ENCODE results near the gene DSG4.

Gene DSG4

GRCh38 chr18:31364190-31364589 is 12.4 kb upstream of the DSG4 start:
- no peak for DNase-seq (ENCODE audit: low spot score)
- no peak for TF ChIP-seq CTCF (IDR thresholded peaks at IDR 0.05; ENCODE audit: extremely low read depth, insufficient read depth, missing control alignments)
- in situ Hi-C loops (cut with MboI; ENCODE audit: low pct_unique_long_range_greater_than_20kb, low sequenced_read_pairs, unreplicated experiment), result no loop called here

- no peak for DNase-seq (ENCODE audit: low spot score)
- no peak for TF ChIP-seq CTCF (IDR thresholded peaks at IDR 0.05; ENCODE audit: extremely low read depth, insufficient read depth, missing control alignments)
- in situ Hi-C loops (cut with MboI; ENCODE audit: low pct_unique_long_range_greater_than_20kb, low sequenced_read_pairs, unreplicated experiment), result no loop called here
Observed at GRCh38 chr18:31369478-31369877, 7.1 kb upstream of the DSG4 start.

GRCh38 chr18:31371989-31372388 is 4.6 kb upstream of the DSG4 start:
- in situ Hi-C loops (cut with MboI; ENCODE audit: low pct_unique_long_range_greater_than_20kb, low sequenced_read_pairs, unreplicated experiment), result no loop called here
- no peak for TF ChIP-seq CTCF (IDR thresholded peaks at IDR 0.05; ENCODE audit: extremely low read depth, insufficient read depth, missing control alignments)
- no peak for DNase-seq (ENCODE audit: low spot score)

GRCh38 chr18:31373641-31374040 is 2.9 kb upstream of the DSG4 start:
- no peak for TF ChIP-seq CTCF (IDR thresholded peaks at IDR 0.05; ENCODE audit: extremely low read depth, insufficient read depth, missing control alignments)
- DNase-seq (ENCODE audit: low spot score), result no peak
- in situ Hi-C loops (cut with MboI; ENCODE audit: low pct_unique_long_range_greater_than_20kb, low sequenced_read_pairs, unreplicated experiment), result no loop called here

- in situ Hi-C loops (cut with MboI; ENCODE audit: low pct_unique_long_range_greater_than_20kb, low sequenced_read_pairs, unreplicated experiment), result no loop called here
- no peak for DNase-seq (ENCODE audit: low spot score)
- TF ChIP-seq CTCF (IDR thresholded peaks at IDR 0.05; ENCODE audit: extremely low read depth, insufficient read depth, missing control alignments), result no peak
Observed at GRCh38 chr18:31380912-31381311, 4.3 kb downstream of the DSG4 start.

- no peak for DNase-seq (ENCODE audit: low spot score)
- in situ Hi-C loops (cut with MboI; ENCODE audit: low pct_unique_long_range_greater_than_20kb, low sequenced_read_pairs, unreplicated experiment), result no loop called here
- no peak for TF ChIP-seq CTCF (IDR thresholded peaks at IDR 0.05; ENCODE audit: extremely low read depth, insufficient read depth, missing control alignments)
Observed at GRCh38 chr18:31382107-31382506, 5.5 kb downstream of the DSG4 start.

- no peak for DNase-seq (ENCODE audit: low spot score)
- in situ Hi-C loops (cut with MboI; ENCODE audit: low pct_unique_long_range_greater_than_20kb, low sequenced_read_pairs, unreplicated experiment), result no loop called here
- no peak for TF ChIP-seq CTCF (IDR thresholded peaks at IDR 0.05; ENCODE audit: extremely low read depth, insufficient read depth, missing control alignments)
Observed at GRCh38 chr18:31386741-31387140, 10.2 kb downstream of the DSG4 start.
